Activated CD8-positive, alpha-beta T cell treated with anti-CD3 and anti-CD28 coated beads for 36 hours (primary cell): ENCODE results near the gene COL1A2. TPM values are rescaled to one million over a fixed set of nuclear protein-coding genes. Genes with fewer than 3 reads are reported as not detected.

Experiments used
- ATAC-seq: fragments of 200-7000 bp; cut with Tn5 transposase; one replicate; pipeline ENCODE4 v1.10.0; 2021; ENCODE audit warnings: mild to moderate bottlenecking, moderate library complexity
- CTCF ChIA-PET: fragments of 350-600 bp; sonication (Branson Sonifier 250); formaldehyde crosslinking; loops from one replicate; lab custom pipeline; 2021; ENCODE audit warnings: antibody characterized with exemption; lab: Charles Lee
- POLR2A ChIA-PET: fragments of 350-600 bp; sonication (Branson Sonifier 250); formaldehyde crosslinking; loops from one replicate; lab custom pipeline; 2021; ENCODE audit warnings: antibody characterized with exemption; lab: Charles Lee
- DNase-seq: peaks from one replicate; pipeline ENCODE4 v3.0.0-alpha.2; 2020
- H3K27ac Mint-ChIP-seq: one replicate; pipeline ENCODE4 v1.8.0; 2021; ENCODE audit warnings: mild to moderate bottlenecking, mixed read lengths
- H3K27me3 Mint-ChIP-seq: one replicate; pipeline ENCODE4 v1.8.0; 2021; ENCODE audit warnings: mixed read lengths
- H3K36me3 Mint-ChIP-seq: one replicate; pipeline ENCODE4 v1.8.0; 2021; ENCODE audit warnings: low read depth, mixed read lengths
- H3K4me1 Mint-ChIP-seq: one replicate; pipeline ENCODE4 v1.8.0; 2021; ENCODE audit warnings: low read depth, mixed read lengths
- H3K4me3 Mint-ChIP-seq: one replicate; pipeline ENCODE4 v1.8.0; 2021; ENCODE audit warnings: mild to moderate bottlenecking, moderate library complexity, mixed read lengths
- H3K9me3 Mint-ChIP-seq: one replicate; pipeline ENCODE4 v1.8.0; 2021; ENCODE audit warnings: mixed read lengths
- intact Hi-C: fragments of 100-400 bp; cut with micrococcal nuclease; formaldehyde crosslinking; loops from one replicate; pipeline ENCODE4 v1.10.0; 2022
- total RNA-seq, 2 experiments: library from RNA; stranded (reverse); gene quantifications; one replicate each; pipeline ENCODE4 v1.2.3, GENCODE V29; 2021
- TF ChIP-seq, protein P1 (sequence below): fragments of 200-600 bp; IDR thresholded peaks from one replicate; pipeline ENCODE4 v1.8.0; 2022; ENCODE audit warnings: antibody characterized with exemption, mild to moderate bottlenecking

COL1A2 gene
- total RNA-seq, 2 experiments from 2014 or later, result 0.47 to 0.56 TPM

GRCh38 chr7:94439893-94440381, 45.2 kb downstream of the COL1A2 start:
- ChIA-PET CTCF (interaction anchor here (1.0 to 2.0 kb wide), 2 partner anchors 9 to 1194 kb away, joined by 3 to 8 read pairs; no protein-coding TSS in a partner anchor), POLR2A (no interaction called here)
- H3K9me3 Mint-ChIP-seq, result no peaks in the 10 kb centered on the region
- H3K27me3 Mint-ChIP-seq, result peaks cover 31% of the 10 kb centered on the region
- intact Hi-C loops, result no loop called here
- TF ChIP-seq, protein P1, sequence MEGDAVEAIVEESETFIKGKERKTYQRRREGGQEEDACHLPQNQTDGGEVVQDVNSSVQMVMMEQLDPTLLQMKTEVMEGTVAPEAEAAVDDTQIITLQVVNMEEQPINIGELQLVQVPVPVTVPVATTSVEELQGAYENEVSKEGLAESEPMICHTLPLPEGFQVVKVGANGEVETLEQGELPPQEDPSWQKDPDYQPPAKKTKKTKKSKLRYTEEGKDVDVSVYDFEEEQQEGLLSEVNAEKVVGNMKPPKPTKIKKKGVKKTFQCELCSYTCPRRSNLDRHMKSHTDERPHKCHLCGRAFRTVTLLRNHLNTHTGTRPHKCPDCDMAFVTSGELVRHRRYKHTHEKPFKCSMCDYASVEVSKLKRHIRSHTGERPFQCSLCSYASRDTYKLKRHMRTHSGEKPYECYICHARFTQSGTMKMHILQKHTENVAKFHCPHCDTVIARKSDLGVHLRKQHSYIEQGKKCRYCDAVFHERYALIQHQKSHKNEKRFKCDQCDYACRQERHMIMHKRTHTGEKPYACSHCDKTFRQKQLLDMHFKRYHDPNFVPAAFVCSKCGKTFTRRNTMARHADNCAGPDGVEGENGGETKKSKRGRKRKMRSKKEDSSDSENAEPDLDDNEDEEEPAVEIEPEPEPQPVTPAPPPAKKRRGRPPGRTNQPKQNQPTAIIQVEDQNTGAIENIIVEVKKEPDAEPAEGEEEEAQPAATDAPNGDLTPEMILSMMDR, result no peak
- H3K27ac Mint-ChIP-seq, result no peak overlapping the region
- H3K36me3 Mint-ChIP-seq, result no peaks in the 10 kb centered on the region
- H3K4me1 Mint-ChIP-seq, result peaks cover 5% of the 10 kb centered on the region
- no peak for DNase-seq
- H3K4me3 Mint-ChIP-seq, result no peak overlapping the region
- no peak for ATAC-seq

GRCh38 chr7:94440451-94441039, 45.9 kb downstream of the COL1A2 start:
- DNase-seq (no peak), ATAC-seq (no peak)
- Mint-ChIP-seq H3K27me3 (peaks cover 28% of the 10 kb centered on the region), H3K9me3 (no peaks in the 10 kb centered on the region), H3K4me3 (no peak overlapping the region), H3K27ac (no peak overlapping the region), H3K4me1 (peaks cover 5% of the 10 kb centered on the region), H3K36me3 (no peaks in the 10 kb centered on the region)
- intact Hi-C loops, result no loop called here
- TF ChIP-seq, protein P1, result no peak
- ChIA-PET CTCF (interaction anchor here (1.0 to 2.0 kb wide), 2 partner anchors 9 to 1194 kb away, joined by 3 to 8 read pairs; no protein-coding TSS in a partner anchor), POLR2A (no interaction called here)

DNA sequence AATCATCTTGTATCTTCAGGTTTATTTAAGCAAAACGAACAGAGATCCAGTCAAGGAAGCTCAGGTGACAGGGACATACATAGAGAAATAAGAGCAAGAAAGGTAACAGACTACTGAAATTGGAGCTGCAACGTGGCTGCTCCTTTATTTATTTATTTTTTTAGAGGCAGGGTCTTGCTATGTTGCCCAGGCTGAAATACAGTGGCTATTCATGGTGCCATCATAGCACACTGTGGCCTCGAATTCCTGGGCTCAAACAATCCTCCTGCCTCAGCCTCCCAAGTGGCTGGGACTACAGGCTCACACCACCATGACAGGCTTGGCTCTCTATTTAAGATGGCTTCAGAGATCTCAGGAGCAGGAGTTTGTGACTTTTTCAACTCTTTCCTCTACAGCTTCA, 46.4 kb downstream of the COL1A2 start:
- DNase-seq, result no peak
- TF ChIP-seq, protein P1, result no peak
- ChIA-PET POLR2A (no interaction called here), CTCF (no interaction called here)
- no peaks in the 10 kb centered on the region for H3K36me3 Mint-ChIP-seq
- H3K27ac Mint-ChIP-seq, result no peak overlapping the region
- ATAC-seq, result no peak
- peaks cover 2% of the 10 kb centered on the region for H3K4me1 Mint-ChIP-seq
- no peaks in the 10 kb centered on the region for H3K9me3 Mint-ChIP-seq
- intact Hi-C loops, result no loop called here
- H3K4me3 Mint-ChIP-seq, result no peak overlapping the region
- peaks cover 25% of the 10 kb centered on the region for H3K27me3 Mint-ChIP-seq

- Mint-ChIP-seq H3K4me3 (no peak overlapping the region), H3K27ac (no peak overlapping the region), H3K36me3 (no peaks in the 10 kb centered on the region), H3K4me1 (no peaks in the 10 kb centered on the region), H3K27me3 (peaks cover 18% of the 10 kb centered on the region), H3K9me3 (no peaks in the 10 kb centered on the region)
- ChIA-PET POLR2A (no interaction called here), CTCF (no interaction called here)
- TF ChIP-seq, protein P1, result no peak
- ATAC-seq (no peak), DNase-seq (no peak)
- intact Hi-C loops, result no loop called here
Measured at GRCh38 chr7:94442639-94443038, 47.9 kb downstream of the COL1A2 start.

GRCh38 chr7:94444813-94445212, 50.1 kb downstream of the COL1A2 start:
- Mint-ChIP-seq H3K4me1 (no peaks in the 10 kb centered on the region), H3K36me3 (no peaks in the 10 kb centered on the region), H3K4me3 (no peak overlapping the region), H3K9me3 (no peaks in the 10 kb centered on the region), H3K27me3 (peaks cover 9% of the 10 kb centered on the region), H3K27ac (no peak overlapping the region)
- DNase-seq (no peak), ATAC-seq (no peak)
- CTCF ChIA-PET, result interaction anchor here (3.8 kb wide), 1 partner anchor 8 kb away, joined by 22 read pairs; no protein-coding TSS in a partner anchor
- POLR2A ChIA-PET, result no interaction called here
- TF ChIP-seq, protein P1, result no peak
- intact Hi-C loops, result no loop called here
